G401.6 (cell line): ENCODE results near the gene DGKE.

ENCODE experiments used
- FAIRE-seq: peaks from 2 replicates; lab custom pipeline; 2012; peaks lifted over from hg19 to GRCh38; lab: Jason Lieb, UNC

DGKE gene

DNA sequence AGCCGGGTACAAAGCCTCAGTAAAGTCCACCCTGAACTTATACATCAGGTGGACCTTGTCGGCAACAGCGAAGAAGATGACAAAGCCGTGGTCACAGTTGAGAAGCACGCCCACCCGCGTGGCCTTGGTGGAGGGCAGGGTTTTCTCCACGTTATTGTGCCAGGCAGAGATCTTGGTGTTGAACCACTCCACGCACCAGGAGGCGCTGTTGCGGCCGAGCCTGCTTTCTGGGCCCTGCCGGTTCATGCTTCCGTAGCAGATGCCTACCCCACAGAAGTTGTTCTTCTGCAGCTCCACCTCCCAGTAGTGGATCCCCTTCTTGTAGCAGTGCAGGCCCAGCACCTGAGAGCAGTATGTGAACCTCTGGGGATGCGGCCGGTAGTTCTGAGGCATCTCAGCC is 57.8 kb downstream of the DGKE start:
- FAIRE-seq = no peak

DNA sequence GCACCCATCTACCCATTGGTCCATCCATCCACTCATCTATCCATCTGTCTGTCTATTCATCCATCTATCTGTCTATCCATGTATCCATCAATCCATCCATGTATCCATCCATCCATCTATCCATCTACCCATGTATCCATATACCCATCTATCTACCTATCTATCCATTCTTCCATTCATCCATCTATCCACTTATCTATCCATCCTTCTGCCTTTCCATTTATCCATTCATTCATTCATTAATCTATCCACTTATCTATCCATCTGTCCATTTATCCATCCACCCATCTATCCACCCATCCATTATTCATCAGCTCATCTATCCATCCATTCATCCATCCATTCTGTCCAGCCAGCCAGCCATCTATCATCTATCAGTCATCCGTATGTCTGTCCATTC is 58.4 kb downstream of the DGKE start:
- no peak for FAIRE-seq

DNA sequence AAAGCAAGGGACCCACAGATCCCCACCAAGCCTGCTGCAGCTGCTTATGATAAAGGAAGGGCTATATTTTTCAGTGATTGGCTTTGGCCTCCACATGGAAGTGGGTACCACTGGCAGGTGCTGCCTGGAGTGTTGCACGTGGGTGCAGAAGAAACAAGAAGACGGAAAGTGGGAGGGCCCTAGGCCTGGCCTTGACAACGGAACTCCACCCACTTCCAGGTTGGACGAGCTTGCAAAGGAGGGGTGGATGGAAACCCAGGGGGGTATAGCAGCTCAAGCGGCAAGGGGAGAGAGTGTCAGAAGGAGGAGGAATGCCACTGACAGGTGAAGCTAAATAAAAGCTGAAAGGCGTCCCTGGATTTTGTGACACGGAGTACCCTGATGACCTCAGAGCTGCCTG is 59.6 kb downstream of the DGKE start:
- FAIRE-seq = no peak

DNA sequence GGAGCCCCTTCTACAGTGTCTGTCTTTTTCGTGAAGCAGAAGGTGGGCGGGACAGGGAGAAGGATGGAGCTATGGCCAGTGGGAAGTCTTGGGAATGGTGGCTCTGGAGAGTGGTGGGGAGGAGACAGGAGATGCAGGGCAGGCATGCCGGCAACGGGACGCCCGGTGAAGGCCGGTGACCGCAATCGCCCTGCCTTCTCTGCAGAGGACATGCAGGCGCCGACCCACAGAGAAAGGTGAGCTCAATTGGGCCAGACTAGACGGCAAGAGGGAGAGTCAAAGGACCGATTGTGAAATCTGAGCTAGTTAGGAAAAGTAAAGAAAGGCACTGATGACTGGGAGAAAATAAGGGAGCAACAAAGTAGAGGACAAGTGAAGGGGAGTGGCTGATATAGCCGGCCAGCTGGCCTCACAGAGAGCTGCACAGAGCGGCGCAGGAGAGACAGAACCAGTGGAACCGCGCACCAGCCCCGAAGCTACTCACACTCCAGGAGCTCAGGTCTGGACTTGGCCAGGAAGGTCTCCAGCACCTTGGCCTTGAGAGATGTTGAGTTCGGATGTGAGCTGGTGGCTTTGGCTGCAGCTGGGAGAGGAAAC is 61.0 kb downstream of the DGKE start:
- no peak for FAIRE-seq

DNA sequence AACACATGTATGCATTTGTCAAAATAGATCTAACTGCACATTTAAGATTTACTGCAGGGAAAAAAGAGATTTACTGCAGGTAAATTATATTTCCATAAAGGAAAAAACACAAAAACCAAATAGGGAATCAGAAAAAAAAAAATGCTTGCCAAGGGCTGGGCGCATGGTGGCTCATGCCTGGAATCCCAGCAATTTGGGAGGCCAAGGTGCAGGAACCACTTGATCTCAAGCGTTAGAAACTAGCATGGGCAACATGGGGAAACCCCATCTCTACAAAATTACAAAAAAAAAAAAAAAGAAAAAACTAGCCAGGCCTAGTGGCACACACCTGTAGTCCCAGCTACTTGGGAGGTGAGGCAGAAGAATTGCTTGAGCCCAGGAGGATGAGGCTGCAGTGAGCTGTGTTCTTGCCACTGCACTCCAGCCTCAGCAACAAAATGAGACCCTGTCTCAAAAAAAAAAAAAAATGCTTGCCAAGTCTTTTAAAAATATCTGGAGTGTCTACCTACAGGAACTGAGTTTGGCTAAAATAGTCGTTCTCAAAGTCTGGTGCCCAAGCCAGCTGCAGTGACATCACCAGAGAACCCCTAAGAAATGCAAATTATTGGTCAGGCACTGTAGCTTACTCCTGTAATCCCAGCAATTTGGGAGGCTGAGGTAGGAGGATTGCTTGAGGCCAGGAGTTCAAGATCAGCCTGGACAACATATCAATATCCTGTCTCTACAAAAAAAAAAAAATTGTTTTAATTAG is 62.4 kb downstream of the DGKE start:
- FAIRE-seq = no peak

DNA sequence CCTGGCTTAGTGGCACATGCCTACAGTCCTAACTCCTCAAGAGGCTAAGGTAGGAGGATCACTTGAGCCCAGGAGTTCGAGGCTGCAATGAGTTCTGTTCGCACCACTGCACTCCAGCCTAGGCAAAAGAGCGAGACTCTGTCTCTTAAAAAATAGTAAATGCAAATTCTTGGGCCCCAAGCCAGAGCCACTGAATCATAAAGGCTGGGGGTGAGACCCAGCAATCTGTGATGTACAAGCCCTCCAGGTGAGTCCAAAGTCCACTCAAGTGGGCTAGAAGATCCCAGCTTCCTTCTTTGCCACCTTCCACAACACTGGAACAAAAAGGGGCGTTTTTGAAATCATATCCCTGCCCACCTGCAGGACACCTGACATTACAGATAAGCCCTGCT is 63.0 kb downstream of the DGKE start:
- no peak for FAIRE-seq

DNA sequence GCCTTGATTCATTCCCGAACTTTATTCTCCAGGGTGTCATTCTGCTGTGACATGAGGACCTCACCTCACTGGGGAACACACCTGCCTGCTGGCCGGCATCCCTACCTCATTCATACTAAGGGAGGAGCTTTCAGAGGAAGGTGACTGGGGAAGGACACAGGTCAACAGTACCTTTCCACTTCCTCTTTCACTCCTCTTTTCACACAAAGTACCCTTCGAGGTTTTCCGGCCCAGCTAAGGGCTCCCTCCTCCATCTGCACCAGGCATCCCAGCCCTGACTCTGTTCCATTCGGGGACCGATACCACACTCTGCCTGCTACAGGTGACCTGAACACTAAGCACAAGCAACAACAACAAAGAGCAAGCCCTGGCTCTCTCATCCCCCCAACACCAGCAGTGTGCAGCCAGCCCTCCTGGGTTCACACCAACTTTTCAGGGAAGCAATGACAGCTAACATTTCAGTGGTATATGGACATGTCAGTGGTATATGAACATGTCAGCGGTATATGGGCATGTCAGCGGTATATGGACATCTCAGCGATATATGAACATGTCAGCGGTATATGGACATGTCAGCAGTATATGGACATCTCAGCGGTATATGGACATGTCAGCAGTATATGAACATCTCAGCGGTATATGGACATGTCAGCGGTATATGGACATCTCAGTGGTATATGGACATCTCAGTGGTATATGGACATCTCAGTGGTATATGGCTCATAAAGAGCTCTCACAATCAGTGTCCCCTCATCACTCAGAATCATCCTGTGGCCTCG is 63.9 kb downstream of the DGKE start:
- no peak for FAIRE-seq

DNA sequence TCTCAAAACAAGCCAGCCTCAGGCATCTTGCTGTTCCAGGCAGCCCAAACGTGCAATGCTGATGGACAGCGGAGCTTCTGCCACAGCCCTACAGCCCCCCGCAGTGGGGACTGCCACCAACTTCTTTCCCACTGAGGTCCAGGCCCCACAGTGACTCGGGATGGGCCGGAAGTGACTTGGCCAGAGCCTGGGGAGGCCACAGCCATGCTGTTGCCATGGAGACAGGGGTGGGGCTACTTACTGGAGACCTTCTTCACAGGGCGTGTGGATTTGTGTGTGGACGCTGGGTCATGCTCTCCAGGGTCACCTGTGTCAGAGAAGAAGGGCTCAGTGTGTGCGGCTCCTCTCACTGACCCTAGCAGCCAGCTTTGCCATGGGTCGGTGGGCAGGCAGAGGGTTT is 64.9 kb downstream of the DGKE start:
- FAIRE-seq = no peak

DNA sequence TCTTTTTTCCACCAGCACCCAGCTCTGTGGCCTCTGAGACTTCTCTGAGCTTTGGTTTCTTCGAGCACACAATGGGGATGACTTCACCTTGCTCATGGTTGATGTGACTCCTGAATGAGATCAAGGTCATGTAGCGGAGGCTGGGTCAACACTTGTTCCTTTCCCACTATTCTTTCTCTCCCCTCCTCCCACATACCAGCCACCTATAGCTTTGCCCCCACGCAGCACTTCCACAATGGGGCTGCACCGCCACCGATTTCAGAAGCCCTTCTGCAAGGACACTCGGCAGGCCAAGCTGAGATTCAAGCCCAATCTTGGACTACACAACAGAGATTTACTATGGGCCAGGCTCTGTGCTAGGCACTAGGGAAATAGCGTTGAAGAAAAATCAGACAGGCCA is 65.5 kb downstream of the DGKE start:
- no peak for FAIRE-seq

DNA sequence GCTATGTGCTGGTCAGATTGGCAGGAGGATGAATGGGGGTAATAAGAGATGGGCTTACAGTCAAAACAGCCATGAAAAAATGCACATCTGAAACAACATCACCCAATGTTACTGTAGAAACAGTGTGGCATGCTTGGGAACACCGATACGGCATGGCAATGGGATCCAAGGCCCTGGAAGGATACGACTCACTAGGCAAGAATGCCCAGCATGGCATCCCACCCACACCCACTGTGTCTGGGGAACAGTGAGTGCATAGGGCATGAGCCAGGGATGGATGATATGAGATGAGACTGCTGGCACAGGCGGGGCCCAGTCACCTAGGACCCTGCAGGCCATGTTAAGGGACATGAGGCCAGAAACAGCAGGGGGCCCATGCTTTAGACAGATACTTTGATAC is 68.4 kb downstream of the DGKE start:
- no peak for FAIRE-seq

DNA sequence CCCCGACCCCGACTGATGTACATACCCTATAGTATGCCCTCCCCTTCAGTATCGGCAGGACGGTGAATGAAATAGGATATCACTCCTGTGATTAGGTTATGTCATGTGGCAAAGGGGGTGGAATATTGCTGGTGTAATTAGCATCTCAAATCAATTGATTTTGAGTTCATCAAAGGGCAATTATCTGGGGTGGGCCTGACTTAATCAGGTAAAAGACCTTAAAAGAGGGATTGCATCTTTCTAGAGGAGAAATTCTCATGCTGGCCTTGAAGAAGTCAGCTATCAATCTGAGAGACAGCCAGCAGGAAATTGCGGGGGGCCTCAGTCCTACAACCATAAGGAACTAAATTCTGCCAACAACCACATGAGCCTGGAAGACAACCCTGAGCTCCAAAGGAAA is 69.6 kb downstream of the DGKE start:
- no peak for FAIRE-seq

DNA sequence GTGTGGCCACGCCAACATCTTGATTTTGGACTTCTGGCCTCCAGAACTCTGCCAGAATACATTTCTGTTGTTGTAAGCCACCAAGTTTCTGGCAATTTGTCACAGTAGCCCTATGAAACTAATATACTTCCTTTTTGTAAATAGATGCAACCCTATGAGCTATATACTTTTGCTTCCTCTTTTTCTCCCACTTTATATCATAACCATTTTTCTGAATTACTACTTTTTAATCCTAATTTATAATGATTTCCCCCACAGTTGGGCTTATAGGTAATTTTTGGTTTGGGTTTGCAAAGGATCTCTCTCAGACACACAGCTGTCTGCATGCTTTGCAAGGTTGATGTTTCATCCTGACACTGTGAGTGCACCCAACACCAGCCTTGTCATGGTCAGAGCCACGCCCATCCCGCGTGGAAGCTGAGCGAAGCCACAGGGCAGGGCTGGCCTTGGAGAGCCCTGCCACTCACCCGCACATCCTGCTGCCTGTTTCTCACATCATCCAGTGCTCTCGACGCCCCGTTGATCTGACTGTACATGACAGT is 74.1 kb downstream of the DGKE start:
- FAIRE-seq = no peak

DNA sequence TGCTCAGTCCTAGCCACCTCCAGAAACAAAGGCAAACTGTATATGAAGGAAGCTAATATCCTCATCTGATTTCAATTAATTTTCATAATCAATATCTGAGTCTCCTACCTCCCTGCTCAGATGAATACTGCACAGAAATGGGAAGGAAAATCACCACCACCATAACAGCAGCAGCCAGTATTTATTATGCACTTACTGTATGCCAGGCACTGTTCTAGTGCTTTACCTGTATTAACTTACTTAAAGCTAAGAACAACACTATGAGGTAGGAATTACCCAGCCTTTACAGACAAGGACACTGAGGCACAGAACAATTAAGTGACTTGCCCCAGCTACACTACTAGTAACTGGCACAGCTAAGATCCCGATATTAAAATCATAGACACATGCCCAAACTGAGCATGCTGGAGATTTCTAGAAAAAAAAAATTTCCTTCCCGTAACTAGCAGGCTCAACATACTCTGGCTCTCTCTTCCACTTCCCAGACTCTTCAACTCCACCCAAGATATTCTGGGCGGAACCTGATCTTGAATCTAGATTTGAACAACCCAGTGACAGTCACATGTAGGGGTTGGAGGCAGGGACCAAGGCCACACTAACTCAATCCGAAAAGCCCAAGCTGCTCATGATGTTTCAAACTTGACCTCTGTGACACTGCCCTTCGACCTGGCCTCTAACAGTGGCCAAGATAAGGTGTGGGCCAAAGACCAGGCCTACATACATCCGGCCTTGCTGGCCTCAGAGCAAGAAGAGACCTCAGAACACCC is 76.0 kb downstream of the DGKE start:
- no peak for FAIRE-seq

DNA sequence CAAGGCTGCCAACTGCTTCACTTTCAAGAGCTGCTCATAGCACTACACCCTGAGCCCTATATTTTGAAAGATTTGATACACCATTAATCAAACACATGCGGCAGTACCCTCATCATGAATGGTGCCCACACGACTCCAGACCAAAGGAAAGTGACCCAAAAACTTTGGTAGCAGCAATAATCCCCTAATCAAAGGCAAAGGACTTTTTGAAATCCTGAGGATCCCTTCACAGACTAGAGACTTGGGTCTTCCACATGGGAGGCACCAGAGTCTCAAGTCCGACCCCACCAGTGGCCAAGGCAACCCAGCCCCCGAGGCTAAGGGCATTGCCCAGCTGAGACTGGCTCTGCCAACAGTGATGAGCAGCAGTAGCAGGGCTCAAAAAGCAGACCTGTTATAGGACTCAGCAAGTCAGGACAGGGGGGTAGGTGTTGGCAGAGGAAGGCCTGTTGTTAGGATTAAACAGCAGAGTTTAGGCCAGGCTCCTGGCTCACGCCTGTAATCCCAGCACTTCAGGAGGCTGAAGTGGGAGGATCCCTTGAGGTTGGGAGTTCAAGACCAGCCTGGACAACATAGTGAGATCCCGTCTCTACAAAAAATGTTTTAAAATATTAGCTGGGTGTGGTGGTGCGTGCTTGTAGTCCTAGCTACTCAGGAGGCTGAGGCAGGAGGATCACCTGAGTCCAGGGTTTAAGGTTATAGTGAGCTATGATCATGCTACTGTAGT is 76.7 kb downstream of the DGKE start:
- no peak for FAIRE-seq

DNA sequence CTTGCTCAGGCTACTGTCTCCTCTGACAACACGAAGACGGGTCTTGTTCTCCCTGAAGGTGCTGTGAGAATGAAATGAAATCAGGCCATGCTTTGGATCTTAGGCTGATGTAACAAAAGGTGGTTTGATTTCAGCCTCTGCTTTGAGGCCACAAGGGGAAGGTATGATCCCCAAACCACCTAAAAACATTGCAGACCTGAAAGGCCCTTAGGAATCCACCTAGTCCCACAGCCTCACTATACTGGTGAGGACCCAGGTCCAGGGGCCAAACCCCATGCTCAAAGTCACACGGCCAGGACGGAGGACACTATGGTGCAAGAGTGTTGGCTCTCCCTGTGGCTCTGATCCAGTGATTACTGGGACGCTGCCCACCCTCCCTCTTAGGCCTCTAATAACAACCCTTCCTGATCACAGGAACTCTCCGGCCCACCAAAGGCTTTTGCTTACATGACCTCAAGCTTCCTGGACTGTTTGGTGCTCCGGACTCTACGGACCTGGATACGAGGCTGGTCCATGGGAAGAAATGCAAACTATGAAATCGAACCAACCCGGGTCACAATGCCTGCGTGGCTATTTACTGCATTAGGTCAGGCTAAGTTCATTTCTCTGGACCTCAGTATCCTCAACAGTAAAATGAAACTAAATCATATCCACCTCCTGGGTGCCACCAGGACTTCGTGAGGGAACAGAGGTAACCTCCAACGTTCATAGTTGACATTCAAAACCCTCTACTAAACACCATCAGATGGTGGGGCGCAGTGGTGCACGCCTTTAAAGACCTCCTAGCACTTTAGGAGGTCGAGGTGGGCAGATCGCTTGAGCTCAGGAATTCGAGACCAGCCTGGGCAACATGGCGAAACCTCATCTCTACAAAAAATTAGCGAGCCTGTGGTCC is 78.4 kb downstream of the DGKE start:
- no peak for FAIRE-seq

DNA sequence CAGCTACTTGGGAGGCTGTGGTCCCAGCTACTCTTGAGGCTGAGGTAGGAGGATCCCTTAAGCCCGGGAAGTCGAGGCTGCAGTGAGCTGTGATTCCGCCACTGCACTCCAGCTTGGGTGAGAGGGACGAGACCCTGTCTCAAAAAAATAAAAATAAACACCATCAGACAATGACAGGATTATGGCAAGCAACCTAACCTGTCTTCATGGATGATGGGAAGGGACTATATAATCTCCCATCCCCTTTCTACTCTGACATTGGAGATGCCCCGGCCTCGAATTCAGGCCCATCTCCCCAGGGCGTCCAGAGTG is 79.0 kb downstream of the DGKE start:
- FAIRE-seq = no peak

DNA sequence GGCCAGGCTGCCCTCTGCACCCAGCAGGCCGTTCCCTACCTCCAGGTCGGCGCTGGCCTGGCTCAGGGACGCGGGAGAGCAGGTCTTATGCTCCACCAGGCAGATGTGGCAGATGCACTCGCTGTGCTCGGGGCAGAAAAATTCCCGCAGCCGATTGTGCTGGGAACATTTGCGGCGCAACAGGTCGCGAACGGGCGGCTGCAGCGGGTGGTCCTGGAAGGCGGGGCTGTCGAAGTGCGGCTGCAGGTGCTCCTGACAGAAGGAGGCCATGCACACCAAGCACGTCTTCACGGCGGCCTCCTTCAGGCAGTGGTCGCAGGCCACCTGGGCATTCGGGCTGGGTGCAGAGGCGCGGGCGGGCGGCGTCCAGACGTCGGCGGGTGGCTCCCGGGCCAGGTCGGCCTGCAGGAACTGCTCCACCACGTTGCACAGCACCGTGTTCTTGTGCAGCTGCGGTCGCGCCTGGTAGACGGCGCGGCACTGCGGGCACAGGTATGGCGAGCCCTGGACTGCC is 79.5 kb downstream of the DGKE start:
- no peak for FAIRE-seq

DNA sequence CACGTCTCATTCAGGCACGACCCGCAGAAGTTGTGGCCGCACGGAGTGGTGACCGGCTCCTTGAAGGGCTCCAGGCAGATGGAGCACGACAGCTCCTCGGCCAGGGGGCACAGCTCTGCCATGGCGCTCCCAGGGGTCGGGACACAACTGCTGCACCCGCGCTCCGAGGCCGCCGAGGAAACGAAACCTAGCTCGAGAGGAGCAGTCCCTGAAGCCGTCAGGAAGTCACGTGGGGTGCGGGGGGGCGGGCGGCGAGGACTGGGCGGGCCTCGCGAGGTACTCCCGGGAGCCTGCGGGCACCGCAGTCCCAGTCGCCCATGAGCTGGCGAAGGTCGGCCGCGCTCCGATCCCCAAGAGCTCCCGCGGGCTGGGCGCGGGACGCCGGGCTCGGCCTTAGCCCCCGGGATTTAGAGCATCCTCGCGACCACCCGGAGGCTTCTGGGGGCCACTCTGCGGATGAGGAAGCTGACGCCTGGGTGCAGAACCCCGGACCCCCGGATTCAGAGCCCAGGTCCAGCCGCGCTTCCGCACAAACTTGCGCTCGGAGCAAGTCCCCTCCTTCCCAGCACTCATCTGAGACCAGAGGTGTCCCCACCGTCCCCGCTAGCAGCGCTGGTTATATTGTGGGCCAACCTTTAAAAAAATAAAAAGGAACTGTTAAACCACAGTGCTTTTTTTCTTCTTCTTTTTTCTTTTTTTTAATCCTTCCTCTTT is 80.1 kb downstream of the DGKE start, which contains the start of gene TRIM25:
Gene TRIM25, minus strand, starts transcription at position 183 of the 714 bp plus-strand sequence. Its CDS starts 61 bp downstream, at position 122.
- FAIRE-seq = no peak

DNA sequence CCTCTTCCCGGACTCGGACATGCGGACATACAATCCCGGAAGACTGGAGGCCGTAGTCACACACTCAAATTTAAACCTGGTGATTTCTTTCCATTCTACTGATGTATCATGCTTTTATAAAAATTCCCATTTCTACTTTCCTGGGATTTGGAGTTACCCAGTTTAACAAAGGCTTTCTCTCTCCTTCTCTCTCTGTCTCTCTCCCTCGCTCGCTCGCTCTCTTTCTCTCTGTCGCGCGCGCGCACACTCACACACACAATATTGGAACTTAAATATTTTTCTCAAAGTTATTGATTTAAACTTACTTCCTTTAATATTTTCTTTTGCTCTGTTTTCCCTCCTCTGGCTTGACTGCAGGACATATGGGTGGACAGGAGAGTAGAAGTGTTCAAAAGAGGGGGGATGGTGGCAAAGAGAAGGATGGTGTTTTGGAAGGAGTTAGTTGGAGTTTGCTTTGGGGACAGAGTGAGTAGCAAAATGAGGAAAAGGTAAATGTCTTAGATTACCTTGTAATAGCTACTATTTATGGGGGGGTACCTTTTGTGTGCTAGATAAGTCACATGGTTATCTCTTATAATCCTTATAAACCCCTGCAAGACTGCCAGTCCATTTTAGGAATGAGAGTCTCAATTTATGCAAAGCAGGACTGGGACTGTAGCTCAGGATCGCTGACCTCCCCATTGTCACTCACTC is 80.8 kb downstream of the DGKE start:
- FAIRE-seq = no peak
